NCI-H187 treated with DMSO at 0.1 percent for 48 hours (cell line): ENCODE data around the gene FANCB.

Experiments used
- DNase-seq: peaks from one replicate; lab custom pipeline; 2025; lab: John Stamatoyannopoulos, UW

The FANCB gene

GRCh38 chrX:14872851-14873675, at the start of gene FANCB, which contains the start of gene MOSPD2:
TSS of gene FANCB (minus strand) at chrX:14873069. CDS start at chrX:14865510, 7,559 bp downstream.
TSS of gene MOSPD2 (plus strand) at chrX:14873421. CDS start at chrX:14873529, 108 bp downstream.
- peak; percentile 84 for DNase-seq

GRCh38 chrX:14922437-14922836, 49.6 kb upstream of the FANCB start:
- DNase-seq, result no peak

- DNase-seq, result no peak
Observed at GRCh38 chrX:14920196-14920595, 47.3 kb upstream of the FANCB start.

GRCh38 chrX:14919407-14919806, 46.5 kb upstream of the FANCB start:
- no peak for DNase-seq

- no peak for DNase-seq
Observed at GRCh38 chrX:14916017-14916674, 43.3 kb upstream of the FANCB start.

- no peak for DNase-seq
Observed at GRCh38 chrX:14915596-14915995, 42.7 kb upstream of the FANCB start.

GRCh38 chrX:14913241-14913640, 40.4 kb upstream of the FANCB start:
- no peak for DNase-seq

- no peak for DNase-seq
Observed at GRCh38 chrX:14903891-14904290, 31.0 kb upstream of the FANCB start.

GRCh38 chrX:14902537-14902936, 29.7 kb upstream of the FANCB start:
- DNase-seq, result no peak

GRCh38 chrX:14899607-14900006, 26.7 kb upstream of the FANCB start:
- DNase-seq, result no peak

GRCh38 chrX:14897042-14897441, 24.2 kb upstream of the FANCB start:
- no peak for DNase-seq

- DNase-seq, result no peak
Observed at GRCh38 chrX:14896273-14896672, 23.4 kb upstream of the FANCB start.

GRCh38 chrX:14886252-14886651, 13.4 kb upstream of the FANCB start:
- DNase-seq, result no peak

GRCh38 chrX:14884714-14885113, 11.8 kb upstream of the FANCB start:
- no peak for DNase-seq

GRCh38 chrX:14883826-14884225, 11.0 kb upstream of the FANCB start:
- no peak for DNase-seq

GRCh38 chrX:14875624-14876023, 2.8 kb upstream of the FANCB start:
- DNase-seq, result no peak

GRCh38 chrX:14873676-14874049, 794 bp upstream of the FANCB start:
- DNase-seq, result no peak

- DNase-seq, result no peak
Observed at GRCh38 chrX:14872355-14872754, 514 bp downstream of the FANCB start.

GRCh38 chrX:14871767-14872166, 1.1 kb downstream of the FANCB start:
- DNase-seq, result no peak

- no peak for DNase-seq
Observed at GRCh38 chrX:14865201-14865600, 7.7 kb downstream of the FANCB start.

GRCh38 chrX:14864631-14865030, 8.2 kb downstream of the FANCB start:
- DNase-seq, result no peak

GRCh38 chrX:14851526-14851925, 21.3 kb downstream of the FANCB start:
- DNase-seq, result no peak

- DNase-seq, result no peak
Observed at GRCh38 chrX:14843666-14844065, 29.2 kb downstream of the FANCB start.
